ENCODE data around the gene HSF5.

Gene HSF5

DNA sequence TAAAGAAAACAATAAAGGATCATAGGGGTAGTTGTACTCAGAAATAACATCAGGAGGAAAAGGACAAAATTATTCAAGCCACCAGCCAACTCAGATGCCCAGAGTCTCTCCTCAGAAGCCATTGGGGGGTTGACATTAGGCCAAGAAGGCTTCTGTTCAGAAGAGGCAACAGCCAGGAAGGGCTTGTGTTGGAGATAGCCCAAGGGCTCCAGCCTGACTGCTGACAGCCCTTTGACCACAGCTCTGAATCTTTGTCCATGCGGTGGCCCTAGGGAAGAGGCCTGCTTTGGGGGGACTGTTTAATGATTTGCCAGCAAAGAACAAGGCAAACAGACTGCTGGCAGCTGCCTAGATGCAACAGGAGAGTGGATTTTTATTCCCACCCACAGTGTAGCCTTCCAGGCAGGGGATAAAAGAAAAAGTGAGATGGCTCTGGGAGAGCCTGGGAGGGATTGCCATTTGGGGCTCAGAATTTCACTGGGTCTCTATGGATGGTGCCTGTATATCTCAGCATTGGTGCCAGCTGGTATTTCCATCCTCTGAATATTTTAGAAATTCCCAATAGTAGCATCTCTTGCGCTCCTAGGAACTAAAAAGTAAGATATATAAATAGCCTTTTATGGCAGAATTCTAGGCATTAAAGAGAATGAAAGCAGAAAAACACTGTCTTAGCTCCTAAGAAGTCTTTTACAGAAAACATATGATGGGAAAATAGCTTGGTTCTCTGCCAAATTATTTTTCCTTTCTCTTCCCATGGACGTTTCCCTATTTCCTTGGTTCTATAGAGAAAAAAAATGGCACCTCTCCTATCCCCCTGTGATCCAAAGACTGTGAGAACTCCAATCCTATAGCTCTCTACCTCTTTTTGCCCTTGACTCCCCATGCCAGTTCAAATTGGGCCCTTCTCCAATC is 106.8 kb downstream of the HSF5 start:
- Histone ChIP-seq H3F3A (ENCODE audit: insufficient read depth, low read length) (peaks cover 18% of the 10 kb centered on the region), H3K27me3 (replicated peaks; ENCODE audit: insufficient read depth, low read length) (no peaks in the 10 kb centered on the region; the same call in 1 of the 2 replicates), H3K9ac (ENCODE audit: low read length) (no peak overlapping the region), H3K4me2 (ENCODE audit: low read depth, low read length) (peak overlapping the region; percentile 55), H3K4me3 (ENCODE audit: low read length) (no peak overlapping the region), H3K36me3 (replicated peaks; ENCODE audit: insufficient read depth, low read length) (no peaks in the 10 kb centered on the region), H3K4me1 (ENCODE audit: low read length) (peaks cover 32% of the 10 kb centered on the region), H3K27ac (ENCODE audit: low read length) (peak overlapping the region; percentile 63; the same call in 1 of the 2 replicates), H3K9me3 (replicated peaks; ENCODE audit: insufficient read depth, low read length) (no peaks in the 10 kb centered on the region), H4K20me1 (ENCODE audit: insufficient read depth, low read length) (no peaks in the 10 kb centered on the region), H2AFZ (ENCODE audit: low read length) (no peak overlapping the region), H3K9me2 (replicated peaks; ENCODE audit: insufficient read depth, low read length) (no peaks in the 10 kb centered on the region), H3K79me2 (ENCODE audit: low read length) (no peaks in the 10 kb centered on the region)
- DNase-seq = no peak
- TF ChIP-seq EZH2 (optimal IDR thresholded peaks at IDR 0.05; ENCODE audit: low read depth, low read length) (no peak), EZH2phosphoT487 (IDR thresholded peaks at IDR 0.05; ENCODE audit: low read length) (no peak)
- TF ChIP-seq, protein P1, sequence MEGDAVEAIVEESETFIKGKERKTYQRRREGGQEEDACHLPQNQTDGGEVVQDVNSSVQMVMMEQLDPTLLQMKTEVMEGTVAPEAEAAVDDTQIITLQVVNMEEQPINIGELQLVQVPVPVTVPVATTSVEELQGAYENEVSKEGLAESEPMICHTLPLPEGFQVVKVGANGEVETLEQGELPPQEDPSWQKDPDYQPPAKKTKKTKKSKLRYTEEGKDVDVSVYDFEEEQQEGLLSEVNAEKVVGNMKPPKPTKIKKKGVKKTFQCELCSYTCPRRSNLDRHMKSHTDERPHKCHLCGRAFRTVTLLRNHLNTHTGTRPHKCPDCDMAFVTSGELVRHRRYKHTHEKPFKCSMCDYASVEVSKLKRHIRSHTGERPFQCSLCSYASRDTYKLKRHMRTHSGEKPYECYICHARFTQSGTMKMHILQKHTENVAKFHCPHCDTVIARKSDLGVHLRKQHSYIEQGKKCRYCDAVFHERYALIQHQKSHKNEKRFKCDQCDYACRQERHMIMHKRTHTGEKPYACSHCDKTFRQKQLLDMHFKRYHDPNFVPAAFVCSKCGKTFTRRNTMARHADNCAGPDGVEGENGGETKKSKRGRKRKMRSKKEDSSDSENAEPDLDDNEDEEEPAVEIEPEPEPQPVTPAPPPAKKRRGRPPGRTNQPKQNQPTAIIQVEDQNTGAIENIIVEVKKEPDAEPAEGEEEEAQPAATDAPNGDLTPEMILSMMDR (IDR thresholded peaks at IDR 0.05; ENCODE audit: low read length) = no peak

DNA sequence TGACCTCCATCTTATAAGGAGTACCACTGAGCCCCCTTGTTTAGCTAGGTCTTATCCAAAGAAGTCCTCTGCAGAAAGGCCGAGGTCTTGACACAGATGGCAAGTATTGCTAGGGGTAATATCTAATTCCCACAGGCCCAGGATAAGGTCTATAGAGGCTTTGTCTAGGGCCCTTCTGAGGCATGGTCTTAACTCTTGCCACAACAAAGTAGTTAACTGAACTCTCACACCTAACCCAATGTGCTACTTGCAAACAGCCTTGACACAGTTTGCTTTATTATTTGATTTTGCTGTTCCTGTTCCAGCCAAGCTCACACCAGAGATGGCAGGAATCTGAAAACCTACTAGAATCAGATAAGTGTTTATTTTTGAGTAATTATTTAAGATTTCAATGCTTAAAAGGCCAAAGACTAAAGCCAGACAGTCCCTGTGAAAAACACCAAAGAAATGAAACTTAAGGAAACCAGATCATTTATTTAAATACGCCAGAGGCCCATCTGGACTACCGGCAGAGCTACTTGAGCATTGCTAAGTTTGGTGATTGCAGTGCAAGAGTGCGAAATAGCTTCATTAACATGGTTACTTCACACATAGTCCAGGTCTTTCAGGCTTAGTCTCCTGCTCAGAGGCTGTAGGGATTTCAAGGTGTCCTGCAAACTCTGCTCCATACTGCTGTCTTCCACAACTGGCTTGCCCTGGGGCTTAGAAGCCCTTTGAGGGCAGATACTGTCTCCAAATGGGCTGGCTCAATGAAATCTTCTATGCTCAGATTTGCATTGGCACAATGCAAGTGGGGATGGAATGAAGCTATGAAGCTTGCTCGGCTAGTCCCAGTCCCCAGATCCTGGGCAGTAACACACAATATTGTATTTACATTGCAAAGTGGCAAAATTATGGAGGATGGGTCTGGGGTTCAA is 107.7 kb downstream of the HSF5 start:
- Histone ChIP-seq H3K9me2 (replicated peaks; ENCODE audit: insufficient read depth, low read length) (no peaks in the 10 kb centered on the region), H3F3A (ENCODE audit: insufficient read depth, low read length) (peaks cover 18% of the 10 kb centered on the region), H3K9me3 (replicated peaks; ENCODE audit: insufficient read depth, low read length) (no peaks in the 10 kb centered on the region), H3K4me1 (ENCODE audit: low read length) (peaks cover 32% of the 10 kb centered on the region), H3K36me3 (replicated peaks; ENCODE audit: insufficient read depth, low read length) (no peaks in the 10 kb centered on the region), H3K9ac (ENCODE audit: low read length) (no peak overlapping the region), H3K27me3 (replicated peaks; ENCODE audit: insufficient read depth, low read length) (no peaks in the 10 kb centered on the region; the same call in 1 of the 2 replicates), H3K4me3 (ENCODE audit: low read length) (no peak overlapping the region), H4K20me1 (ENCODE audit: insufficient read depth, low read length) (no peaks in the 10 kb centered on the region), H3K79me2 (ENCODE audit: low read length) (no peaks in the 10 kb centered on the region), H2AFZ (ENCODE audit: low read length) (no peak overlapping the region), H3K27ac (ENCODE audit: low read length) (no peak overlapping the region), H3K4me2 (ENCODE audit: low read depth, low read length) (no peak overlapping the region)
- TF ChIP-seq, protein P1 (IDR thresholded peaks at IDR 0.05; ENCODE audit: low read length) = no peak
- TF ChIP-seq EZH2phosphoT487 (IDR thresholded peaks at IDR 0.05; ENCODE audit: low read length) (no peak), EZH2 (optimal IDR thresholded peaks at IDR 0.05; ENCODE audit: low read depth, low read length) (no peak)
- no peak for DNase-seq

DNA sequence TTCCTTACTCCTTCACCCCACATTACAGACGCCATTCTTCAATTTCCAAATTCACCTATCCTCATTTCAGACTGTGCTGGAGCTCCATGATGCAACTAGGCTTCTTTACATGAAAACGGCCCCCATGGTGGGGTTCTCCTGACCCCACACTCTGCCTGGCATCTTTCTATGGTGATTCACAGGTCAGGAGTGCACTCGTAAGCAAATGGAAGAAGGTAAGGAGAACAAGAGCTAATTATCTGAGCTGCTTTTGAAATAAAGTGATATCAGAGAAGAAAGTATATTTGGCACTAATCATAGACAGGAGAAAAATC is 108.7 kb downstream of the HSF5 start:
- H3K4me3 ChIP-seq (ENCODE audit: low read length) = no peak overlapping the region
- no peak overlapping the region for H3K9ac ChIP-seq (ENCODE audit: low read length)
- no peak overlapping the region for H2AFZ ChIP-seq (ENCODE audit: low read length)
- H3K4me2 ChIP-seq (ENCODE audit: low read depth, low read length) = no peak overlapping the region
- H3F3A ChIP-seq (ENCODE audit: insufficient read depth, low read length) = peaks cover 18% of the 10 kb centered on the region
- H3K36me3 ChIP-seq (replicated peaks; ENCODE audit: insufficient read depth, low read length) = no peaks in the 10 kb centered on the region
- no peak overlapping the region for H3K27ac ChIP-seq (ENCODE audit: low read length)
- no peaks in the 10 kb centered on the region for H3K9me3 ChIP-seq (replicated peaks; ENCODE audit: insufficient read depth, low read length)
- H3K9me2 ChIP-seq (replicated peaks; ENCODE audit: insufficient read depth, low read length) = no peaks in the 10 kb centered on the region
- H3K27me3 ChIP-seq (replicated peaks; ENCODE audit: insufficient read depth, low read length) = no peaks in the 10 kb centered on the region; the same call in 1 of the 2 replicates
- no peak for DNase-seq
- no peaks in the 10 kb centered on the region for H3K79me2 ChIP-seq (ENCODE audit: low read length)
- peaks cover 31% of the 10 kb centered on the region for H3K4me1 ChIP-seq (ENCODE audit: low read length)
- H4K20me1 ChIP-seq (ENCODE audit: insufficient read depth, low read length) = no peaks in the 10 kb centered on the region
- TF ChIP-seq EZH2 (optimal IDR thresholded peaks at IDR 0.05; ENCODE audit: low read depth, low read length) (no peak), EZH2phosphoT487 (IDR thresholded peaks at IDR 0.05; ENCODE audit: low read length) (no peak)
- TF ChIP-seq, protein P1 (IDR thresholded peaks at IDR 0.05; ENCODE audit: low read length) = no peak

Measured in MM.1S (cell line).